Omental fat pad (tissue), 4 donors: ENCODE results near the gene CDRT4. TPM values are rescaled to one million over a fixed set of nuclear protein-coding genes. Genes with fewer than 3 reads are reported as not detected.
A peak's percentile ranks its signal among the peaks of the same experiment; 100 is the strongest.

Experiments
- ATAC-seq: fragments of 150-250 bp; one replicate; pipeline ENCODE4 v1.9.1; 2016; ENCODE audit warnings: mild to moderate bottlenecking, moderate library complexity; ENCODE audit not compliant: low FRiP score
- DNase-seq: peaks from one replicate; pipeline ENCODE4 v3.0.0-alpha.2; 2019; ENCODE audit warnings: low spot score
- CTCF ChIP-seq, 3 donors: fragments of 450-650 bp; IDR thresholded peaks; one replicate each; pipeline ENCODE4 v1.5.1; 2016 to 2017; ENCODE audit warnings: antibody characterized with exemption in 3 of 3, mild to moderate bottlenecking in 3 of 3, moderate library complexity in 2 of 3
- total RNA-seq, 4 donors: library from RNA; depleted of rRNA; stranded (reverse); fragments of >200 nt; gene quantifications; one replicate each; pipeline ENCODE4 v1.1.0, GENCODE V29; 2016

CDRT4 gene
- total RNA-seq, 4 donors from 2014 or later: 1.3 to 7.9 (median 2.6) TPM

- ATAC-seq (peak; percentile 96), DNase-seq (peak; percentile 78)
- peak in 2 of 3 donors; percentile 68 to 75 for TF ChIP-seq CTCF (IDR thresholded peaks at IDR 0.05)
Measured at GRCh38 chr17:15502369-15503112, 35.1 kb upstream of the CDRT4 start.

GRCh38 chr17:15501793-15502192, 34.4 kb upstream of the CDRT4 start:
- no peak for TF ChIP-seq CTCF (IDR thresholded peaks at IDR 0.05)
- no peak for DNase-seq
- peak; percentile 6 for ATAC-seq

- TF ChIP-seq CTCF (IDR thresholded peaks at IDR 0.05): no peak
- DNase-seq: no peak
- ATAC-seq: no peak
Measured at GRCh38 chr17:15501282-15501681, 33.9 kb upstream of the CDRT4 start.

GRCh38 chr17:15498107-15498506, 30.7 kb upstream of the CDRT4 start:
- ATAC-seq: no peak

GRCh38 chr17:15496735-15497670, 29.6 kb upstream of the CDRT4 start:
- no peak for TF ChIP-seq CTCF (IDR thresholded peaks at IDR 0.05)
- DNase-seq: no peak
- ATAC-seq: no peak

More at GRCh38 chr17:15498107-15498506, 30.7 kb upstream of the CDRT4 start:
- no peak for TF ChIP-seq CTCF (IDR thresholded peaks at IDR 0.05)
- DNase-seq: no peak

GRCh38 chr17:15494821-15495220, 27.4 kb upstream of the CDRT4 start:
- ATAC-seq: no peak
- no peak for DNase-seq
- no peak for TF ChIP-seq CTCF (IDR thresholded peaks at IDR 0.05)
